Measurements from ENCODE around the gene ZDHHC6.
"Not testable (repeated sequence)": the region's sequence is repeated elsewhere in the genome, so short reads cannot be mapped to it uniquely, and the experiment has no call there.

Gene ZDHHC6

GRCh38 chr10:112397592-112397991 lies 49.1 kb downstream of the ZDHHC6 start:
- no peak for TF ChIP-seq JUND (IDR thresholded peaks at IDR 0.05; ENCODE audit: low read depth)
- in situ Hi-C loops (cut with HindIII; ENCODE audit: low pct_unique_long_range_greater_than_20kb, low sequenced_read_pairs): no loop called here
- DNase-seq (ENCODE audit: low read depth in 1 of 2, low spot score in 1 of 2): no peak

- in situ Hi-C loops (cut with HindIII; ENCODE audit: low pct_unique_long_range_greater_than_20kb, low sequenced_read_pairs): no loop called here
- no peak for TF ChIP-seq JUND (IDR thresholded peaks at IDR 0.05; ENCODE audit: low read depth)
- no peak for DNase-seq (ENCODE audit: low read depth in 1 of 2, low spot score in 1 of 2)
Measured at GRCh38 chr10:112395809-112396530, 50.7 kb downstream of the ZDHHC6 start.

GRCh38 chr10:112394475-112394875 lies 52.2 kb downstream of the ZDHHC6 start:
- no peak for TF ChIP-seq JUND (IDR thresholded peaks at IDR 0.05; ENCODE audit: low read depth)
- DNase-seq (ENCODE audit: low read depth in 1 of 2, low spot score in 1 of 2): no peak
- in situ Hi-C loops (cut with HindIII; ENCODE audit: low pct_unique_long_range_greater_than_20kb, low sequenced_read_pairs): no loop called here

- in situ Hi-C loops (cut with HindIII; ENCODE audit: low pct_unique_long_range_greater_than_20kb, low sequenced_read_pairs): no loop called here
Measured at GRCh38 chr10:112393827-112394226, 52.9 kb downstream of the ZDHHC6 start.

GRCh38 chr10:112393341-112393740 lies 53.4 kb downstream of the ZDHHC6 start:
- TF ChIP-seq JUND (IDR thresholded peaks at IDR 0.05; ENCODE audit: low read depth): no peak
- DNase-seq (ENCODE audit: low read depth in 1 of 2, low spot score in 1 of 2): no peak
- in situ Hi-C loops (cut with HindIII; ENCODE audit: low pct_unique_long_range_greater_than_20kb, low sequenced_read_pairs): no loop called here

More at GRCh38 chr10:112393827-112394226, 52.9 kb downstream of the ZDHHC6 start:
- TF ChIP-seq JUND (IDR thresholded peaks at IDR 0.05; ENCODE audit: low read depth): no peak
- DNase-seq (ENCODE audit: low read depth in 1 of 2, low spot score in 1 of 2): no peak

- in situ Hi-C loops (cut with HindIII; ENCODE audit: low pct_unique_long_range_greater_than_20kb, low sequenced_read_pairs): no loop called here
- no peak for TF ChIP-seq JUND (IDR thresholded peaks at IDR 0.05; ENCODE audit: low read depth)
- no peak for DNase-seq (ENCODE audit: low read depth in 1 of 2, low spot score in 1 of 2)
Measured at GRCh38 chr10:112390125-112390703, 56.5 kb downstream of the ZDHHC6 start.

- in situ Hi-C loops (cut with HindIII; ENCODE audit: low pct_unique_long_range_greater_than_20kb, low sequenced_read_pairs): no loop called here
- DNase-seq (ENCODE audit: low read depth in 1 of 2, low spot score in 1 of 2): no peak
- TF ChIP-seq JUND (IDR thresholded peaks at IDR 0.05; ENCODE audit: low read depth): no peak
Measured at GRCh38 chr10:112389271-112389822, 57.4 kb downstream of the ZDHHC6 start.

GRCh38 chr10:112388548-112388947 lies 58.2 kb downstream of the ZDHHC6 start:
- in situ Hi-C loops (cut with HindIII; ENCODE audit: low pct_unique_long_range_greater_than_20kb, low sequenced_read_pairs): no loop called here

GRCh38 chr10:112388056-112388455 lies 58.7 kb downstream of the ZDHHC6 start:
- DNase-seq (ENCODE audit: low read depth in 1 of 2, low spot score in 1 of 2); in situ Hi-C loops (cut with HindIII; ENCODE audit: low pct_unique_long_range_greater_than_20kb, low sequenced_read_pairs): not testable (repeated sequence)

More at GRCh38 chr10:112388548-112388947, 58.2 kb downstream of the ZDHHC6 start:
- no peak for DNase-seq (ENCODE audit: low read depth in 1 of 2, low spot score in 1 of 2)
- TF ChIP-seq JUND (IDR thresholded peaks at IDR 0.05; ENCODE audit: low read depth): no peak

- TF ChIP-seq JUND (IDR thresholded peaks at IDR 0.05; ENCODE audit: low read depth): no peak
- no peak for DNase-seq (ENCODE audit: low read depth in 1 of 2, low spot score in 1 of 2)
- in situ Hi-C loops (cut with HindIII; ENCODE audit: low pct_unique_long_range_greater_than_20kb, low sequenced_read_pairs): no loop called here
Measured at GRCh38 chr10:112385201-112385600, 61.5 kb downstream of the ZDHHC6 start.

GRCh38 chr10:112384141-112384540 lies 62.6 kb downstream of the ZDHHC6 start:
- no peak for TF ChIP-seq JUND (IDR thresholded peaks at IDR 0.05; ENCODE audit: low read depth)
- in situ Hi-C loops (cut with HindIII; ENCODE audit: low pct_unique_long_range_greater_than_20kb, low sequenced_read_pairs): no loop called here
- DNase-seq (ENCODE audit: low read depth in 1 of 2, low spot score in 1 of 2): no peak

- TF ChIP-seq JUND (IDR thresholded peaks at IDR 0.05; ENCODE audit: low read depth): no peak
- in situ Hi-C loops (cut with HindIII; ENCODE audit: low pct_unique_long_range_greater_than_20kb, low sequenced_read_pairs): no loop called here
- DNase-seq (ENCODE audit: low read depth in 1 of 2, low spot score in 1 of 2): no peak
Measured at GRCh38 chr10:112383325-112383724, 63.4 kb downstream of the ZDHHC6 start.

GRCh38 chr10:112382515-112383235 lies 64.0 kb downstream of the ZDHHC6 start:
- no peak for TF ChIP-seq JUND (IDR thresholded peaks at IDR 0.05; ENCODE audit: low read depth)
- no peak for DNase-seq (ENCODE audit: low read depth in 1 of 2, low spot score in 1 of 2)
- in situ Hi-C loops (cut with HindIII; ENCODE audit: low pct_unique_long_range_greater_than_20kb, low sequenced_read_pairs): no loop called here

All from T47D (cell line).